ENCODE data around the gene SLC38A11. TPM values are rescaled to one million over a fixed set of nuclear protein-coding genes. Genes with fewer than 3 reads are reported as not detected.
A peak's percentile ranks its signal among the peaks of the same experiment; 100 is the strongest.

The SLC38A11 gene
- total and polyA plus RNA-seq, 2 experiments from 2014 or later = not detected

DNA sequence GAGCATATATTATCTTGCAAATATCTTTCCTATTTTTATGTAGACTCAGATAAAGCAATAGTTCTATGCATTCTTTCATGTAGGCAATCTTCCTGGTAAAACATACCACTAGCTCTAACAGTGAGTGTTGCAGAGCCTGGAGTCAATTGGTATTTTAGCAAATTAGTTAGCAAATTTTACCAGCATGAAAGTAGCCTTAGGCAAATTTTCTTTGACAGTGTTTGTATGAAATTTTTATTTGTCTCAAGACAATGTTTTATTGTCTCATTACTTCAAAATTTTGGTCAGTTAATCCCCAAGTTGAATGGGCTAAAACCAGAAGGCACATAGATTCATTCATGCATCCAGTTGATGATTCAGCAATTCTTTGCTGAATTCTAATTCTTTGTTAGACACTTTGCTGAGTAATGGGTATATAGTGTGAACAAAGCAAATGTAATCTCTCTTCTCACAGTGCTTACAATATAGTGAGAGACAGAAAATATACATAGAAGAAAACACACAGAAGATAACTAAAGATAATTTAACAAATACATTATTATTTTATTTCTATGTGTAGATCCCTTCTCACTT lies 27.1 kb downstream of the SLC38A11 start:
- Histone ChIP-seq H3K4me3 (no peak overlapping the region), H3K4me2 (0 out of 2 replicates have a peak overlapping the region, but pooled peaks have one; percentile 38), H3K27ac (ENCODE audit: low read depth) (no peak overlapping the region), H3K27me3 (ENCODE audit: insufficient read depth) (no peaks in the 10 kb centered on the region), H3K9me2 (ENCODE audit: insufficient read depth) (peaks cover 17% of the 10 kb centered on the region), H3K79me2 (replicated peaks; ENCODE audit: insufficient read depth) (no peaks in the 10 kb centered on the region), H3K4me1 (ENCODE audit: insufficient read depth) (0 out of 2 replicates have a peak, but pooled peaks cover 7% of the 10 kb centered on the region), H3K36me3 (ENCODE audit: insufficient read depth) (no peaks in the 10 kb centered on the region; the same call in 1 of the 2 replicates), H3F3A (replicated peaks; ENCODE audit: low read depth) (no peaks in the 10 kb centered on the region), H2AFZ (0 out of 2 replicates have a peak overlapping the region, but pooled peaks have one; percentile 14), H4K20me1 (replicated peaks; ENCODE audit: insufficient read depth) (no peaks in the 10 kb centered on the region)
- DNase-seq (ENCODE audit: low spot score) (no peak), ATAC-seq (no peak)
- Mint-ChIP-seq H3K27ac (peak overlapping the region; percentile 32; the same call in 1 of the 2 replicates), H3K4me3 (no peak overlapping the region), H3K36me3 (ENCODE audit: low read depth) (peaks cover 7% of the 10 kb centered on the region; the same call in 1 of the 3 replicates), H3K27me3 (ENCODE audit: insufficient read depth, low read depth, poor library complexity) (peaks cover 5% of the 10 kb centered on the region), H3K4me1 (0 out of 3 replicates have a peak, but pooled peaks cover 3% of the 10 kb centered on the region), H3K9me3 (peaks cover 14% of the 10 kb centered on the region; the same call in 2 of the 3 replicates)
- TF ChIP-seq, protein P1, sequence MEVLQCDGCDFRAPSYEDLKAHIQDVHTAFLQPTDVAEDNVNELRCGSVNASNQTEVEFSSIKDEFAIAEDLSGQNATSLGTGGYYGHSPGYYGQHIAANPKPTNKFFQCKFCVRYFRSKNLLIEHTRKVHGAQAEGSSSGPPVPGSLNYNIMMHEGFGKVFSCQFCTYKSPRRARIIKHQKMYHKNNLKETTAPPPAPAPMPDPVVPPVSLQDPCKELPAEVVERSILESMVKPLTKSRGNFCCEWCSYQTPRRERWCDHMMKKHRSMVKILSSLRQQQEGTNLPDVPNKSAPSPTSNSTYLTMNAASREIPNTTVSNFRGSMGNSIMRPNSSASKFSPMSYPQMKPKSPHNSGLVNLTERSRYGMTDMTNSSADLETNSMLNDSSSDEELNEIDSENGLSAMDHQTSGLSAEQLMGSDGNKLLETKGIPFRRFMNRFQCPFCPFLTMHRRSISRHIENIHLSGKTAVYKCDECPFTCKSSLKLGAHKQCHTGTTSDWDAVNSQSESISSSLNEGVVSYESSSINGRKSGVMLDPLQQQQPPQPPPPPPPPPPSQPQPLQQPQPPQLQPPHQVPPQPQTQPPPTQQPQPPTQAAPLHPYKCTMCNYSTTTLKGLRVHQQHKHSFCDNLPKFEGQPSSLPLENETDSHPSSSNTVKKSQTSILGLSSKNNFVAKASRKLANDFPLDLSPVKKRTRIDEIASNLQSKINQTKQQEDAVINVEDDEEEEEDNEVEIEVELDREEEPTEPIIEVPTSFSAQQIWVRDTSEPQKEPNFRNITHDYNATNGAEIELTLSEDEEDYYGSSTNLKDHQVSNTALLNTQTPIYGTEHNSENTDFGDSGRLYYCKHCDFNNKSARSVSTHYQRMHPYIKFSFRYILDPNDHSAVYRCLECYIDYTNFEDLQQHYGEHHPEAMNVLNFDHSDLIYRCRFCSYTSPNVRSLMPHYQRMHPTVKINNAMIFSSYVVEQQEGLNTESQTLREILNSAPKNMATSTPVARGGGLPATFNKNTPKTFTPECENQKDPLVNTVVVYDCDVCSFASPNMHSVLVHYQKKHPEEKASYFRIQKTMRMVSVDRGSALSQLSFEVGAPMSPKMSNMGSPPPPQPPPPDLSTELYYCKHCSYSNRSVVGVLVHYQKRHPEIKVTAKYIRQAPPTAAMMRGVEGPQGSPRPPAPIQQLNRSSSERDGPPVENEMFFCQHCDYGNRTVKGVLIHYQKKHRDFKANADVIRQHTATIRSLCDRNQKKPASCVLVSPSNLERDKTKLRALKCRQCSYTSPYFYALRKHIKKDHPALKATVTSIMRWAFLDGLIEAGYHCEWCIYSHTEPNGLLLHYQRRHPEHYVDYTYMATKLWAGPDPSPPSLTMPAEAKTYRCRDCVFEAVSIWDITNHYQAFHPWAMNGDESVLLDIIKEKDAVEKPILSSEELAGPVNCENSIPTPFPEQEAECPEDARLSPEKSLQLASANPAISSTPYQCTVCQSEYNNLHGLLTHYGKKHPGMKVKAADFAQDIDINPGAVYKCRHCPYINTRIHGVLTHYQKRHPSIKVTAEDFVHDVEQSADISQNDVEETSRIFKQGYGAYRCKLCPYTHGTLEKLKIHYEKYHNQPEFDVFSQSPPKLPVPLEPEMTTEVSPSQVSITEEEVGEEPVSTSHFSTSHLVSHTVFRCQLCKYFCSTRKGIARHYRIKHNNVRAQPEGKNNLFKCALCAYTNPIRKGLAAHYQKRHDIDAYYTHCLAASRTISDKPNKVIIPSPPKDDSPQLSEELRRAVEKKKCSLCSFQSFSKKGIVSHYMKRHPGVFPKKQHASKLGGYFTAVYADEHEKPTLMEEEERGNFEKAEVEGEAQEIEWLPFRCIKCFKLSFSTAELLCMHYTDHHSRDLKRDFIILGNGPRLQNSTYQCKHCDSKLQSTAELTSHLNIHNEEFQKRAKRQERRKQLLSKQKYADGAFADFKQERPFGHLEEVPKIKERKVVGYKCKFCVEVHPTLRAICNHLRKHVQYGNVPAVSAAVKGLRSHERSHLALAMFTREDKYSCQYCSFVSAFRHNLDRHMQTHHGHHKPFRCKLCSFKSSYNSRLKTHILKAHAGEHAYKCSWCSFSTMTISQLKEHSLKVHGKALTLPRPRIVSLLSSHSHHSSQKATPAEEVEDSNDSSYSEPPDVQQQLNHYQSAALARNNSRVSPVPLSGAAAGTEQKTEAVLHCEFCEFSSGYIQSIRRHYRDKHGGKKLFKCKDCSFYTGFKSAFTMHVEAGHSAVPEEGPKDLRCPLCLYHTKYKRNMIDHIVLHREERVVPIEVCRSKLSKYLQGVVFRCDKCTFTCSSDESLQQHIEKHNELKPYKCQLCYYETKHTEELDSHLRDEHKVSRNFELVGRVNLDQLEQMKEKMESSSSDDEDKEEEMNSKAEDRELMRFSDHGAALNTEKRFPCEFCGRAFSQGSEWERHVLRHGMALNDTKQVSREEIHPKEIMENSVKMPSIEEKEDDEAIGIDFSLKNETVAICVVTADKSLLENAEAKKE (CRISPR knock-in tag; IDR thresholded peaks at IDR 0.05) = no peak
- TF ChIP-seq NANOG (IDR thresholded peaks at IDR 0.05; ENCODE audit: borderline replicate concordance) (no peak), JUNB (IDR thresholded peaks at IDR 0.05; ENCODE audit: unreplicated experiment) (no peak), STAT1 (IDR thresholded peaks at IDR 0.05; ENCODE audit: unreplicated experiment) (no peak), CREB1 (CRISPR knock-in tag; IDR thresholded peaks at IDR 0.05; ENCODE audit: low read depth) (no peak), ZNF331 (CRISPR knock-in tag; IDR thresholded peaks at IDR 0.05; ENCODE audit: low read depth) (no peak), REST (IDR thresholded peaks at IDR 0.05; ENCODE audit: unreplicated experiment) (no peak), EZH2 (IDR thresholded peaks at IDR 0.05; ENCODE audit: low read depth, unreplicated experiment) (no peak), ZNF114 (CRISPR knock-in tag; IDR thresholded peaks at IDR 0.05) (no peak)
- TF ChIP-seq, protein P2, sequence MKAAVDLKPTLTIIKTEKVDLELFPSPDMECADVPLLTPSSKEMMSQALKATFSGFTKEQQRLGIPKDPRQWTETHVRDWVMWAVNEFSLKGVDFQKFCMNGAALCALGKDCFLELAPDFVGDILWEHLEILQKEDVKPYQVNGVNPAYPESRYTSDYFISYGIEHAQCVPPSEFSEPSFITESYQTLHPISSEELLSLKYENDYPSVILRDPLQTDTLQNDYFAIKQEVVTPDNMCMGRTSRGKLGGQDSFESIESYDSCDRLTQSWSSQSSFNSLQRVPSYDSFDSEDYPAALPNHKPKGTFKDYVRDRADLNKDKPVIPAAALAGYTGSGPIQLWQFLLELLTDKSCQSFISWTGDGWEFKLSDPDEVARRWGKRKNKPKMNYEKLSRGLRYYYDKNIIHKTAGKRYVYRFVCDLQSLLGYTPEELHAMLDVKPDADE (IDR thresholded peaks at IDR 0.05) = no peak
- TF ChIP-seq, protein P3, sequence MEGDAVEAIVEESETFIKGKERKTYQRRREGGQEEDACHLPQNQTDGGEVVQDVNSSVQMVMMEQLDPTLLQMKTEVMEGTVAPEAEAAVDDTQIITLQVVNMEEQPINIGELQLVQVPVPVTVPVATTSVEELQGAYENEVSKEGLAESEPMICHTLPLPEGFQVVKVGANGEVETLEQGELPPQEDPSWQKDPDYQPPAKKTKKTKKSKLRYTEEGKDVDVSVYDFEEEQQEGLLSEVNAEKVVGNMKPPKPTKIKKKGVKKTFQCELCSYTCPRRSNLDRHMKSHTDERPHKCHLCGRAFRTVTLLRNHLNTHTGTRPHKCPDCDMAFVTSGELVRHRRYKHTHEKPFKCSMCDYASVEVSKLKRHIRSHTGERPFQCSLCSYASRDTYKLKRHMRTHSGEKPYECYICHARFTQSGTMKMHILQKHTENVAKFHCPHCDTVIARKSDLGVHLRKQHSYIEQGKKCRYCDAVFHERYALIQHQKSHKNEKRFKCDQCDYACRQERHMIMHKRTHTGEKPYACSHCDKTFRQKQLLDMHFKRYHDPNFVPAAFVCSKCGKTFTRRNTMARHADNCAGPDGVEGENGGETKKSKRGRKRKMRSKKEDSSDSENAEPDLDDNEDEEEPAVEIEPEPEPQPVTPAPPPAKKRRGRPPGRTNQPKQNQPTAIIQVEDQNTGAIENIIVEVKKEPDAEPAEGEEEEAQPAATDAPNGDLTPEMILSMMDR (conservative IDR thresholded peaks at IDR 0.05; ENCODE audit: low read depth in 2 of 2) = no peak

Data from GM23338 (cell line).